Activated CD4-positive, alpha-beta memory T cell treated with anti-CD3 and anti-CD28 coated beads, Interleukin-2, amount 10 ng/mL, durations not matched to agents 7 days and 5 days (primary cell): ENCODE measurements around the gene XIAP. TPM values are rescaled to one million over a fixed set of nuclear protein-coding genes. Genes with fewer than 3 reads are reported as not detected.

Source experiments
- total RNA-seq, 2 experiments: library from RNA; stranded (reverse); gene quantifications; one replicate each; pipeline ENCODE4 v1.2.3, GENCODE V29; 2021

The XIAP gene
- total RNA-seq, 2 experiments from 2014 or later, result 47.6 to 53.3 TPM

Other genes starting within 250 kb of the XIAP start
- 10 to 100 TPM; 78.7 to 87.3 TPM for gene THOC2, start 127.0 kb upstream of the XIAP start, total RNA-seq
- gene STAG2, start 101.7 kb downstream of the XIAP start, total RNA-seq, result 10 to 100 TPM; 87.8 to 89.6 TPM